GM18870 (cell line): ENCODE results near the gene AREL1.

Experiments used
- ATAC-seq: cut with Tn5 transposase; IDR thresholded peaks from one replicate; pipeline ENCODE4 v1.9.1; 2021; ENCODE audit warnings: moderate library complexity; ENCODE audit not compliant: unreplicated experiment

Gene AREL1

GRCh38 chr14:74638966-74639365 lies 73.9 kb downstream of the AREL1 start:
- ATAC-seq = no peak

GRCh38 chr14:74638066-74638465 lies 74.8 kb downstream of the AREL1 start:
- ATAC-seq = no peak

- ATAC-seq = no peak
Measured at GRCh38 chr14:74637178-74637550, 75.7 kb downstream of the AREL1 start.

- ATAC-seq = no peak
Measured at GRCh38 chr14:74636424-74637177, 76.3 kb downstream of the AREL1 start.

- ATAC-seq = no peak
Measured at GRCh38 chr14:74635847-74636246, 77.0 kb downstream of the AREL1 start.

GRCh38 chr14:74634964-74635363 lies 77.9 kb downstream of the AREL1 start:
- no peak for ATAC-seq

- ATAC-seq = no peak
Measured at GRCh38 chr14:74634481-74634880, 78.4 kb downstream of the AREL1 start.

GRCh38 chr14:74630881-74631690 lies 81.8 kb downstream of the AREL1 start:
- no peak for ATAC-seq

- ATAC-seq = no peak
Measured at GRCh38 chr14:74628418-74628817, 84.5 kb downstream of the AREL1 start.

- no peak for ATAC-seq
Measured at GRCh38 chr14:74627076-74627475, 85.8 kb downstream of the AREL1 start.

GRCh38 chr14:74622257-74622656 lies 90.6 kb downstream of the AREL1 start:
- ATAC-seq = no peak

- no peak for ATAC-seq
Measured at GRCh38 chr14:74621556-74621955, 91.3 kb downstream of the AREL1 start.

- no peak for ATAC-seq
Measured at GRCh38 chr14:74620923-74621322, 92.0 kb downstream of the AREL1 start.

GRCh38 chr14:74620497-74620921 lies 92.4 kb downstream of the AREL1 start:
- no peak for ATAC-seq

- ATAC-seq = no peak
Measured at GRCh38 chr14:74619672-74620131, 93.2 kb downstream of the AREL1 start.

- no peak for ATAC-seq
Measured at GRCh38 chr14:74618078-74618952, 94.6 kb downstream of the AREL1 start.

GRCh38 chr14:74616996-74617700 lies 95.7 kb downstream of the AREL1 start:
- ATAC-seq = no peak

- ATAC-seq = no peak
Measured at GRCh38 chr14:74616507-74616906, 96.4 kb downstream of the AREL1 start.

- ATAC-seq = no peak
Measured at GRCh38 chr14:74615735-74616134, 97.1 kb downstream of the AREL1 start.
